Osteoblast (primary cell): ENCODE measurements around the gene HCFC1. TPM values are rescaled to one million over a fixed set of nuclear protein-coding genes. Genes with fewer than 3 reads are reported as not detected.

Experiments used
- DNase-seq: peaks from one replicate; pipeline ENCODE4 v3.0.0; 2011; ENCODE audit warnings: low spot score, mixed read lengths; ENCODE audit not compliant: insufficient read length; ENCODE audit errors: missing footprints
- H2AFZ ChIP-seq: 2 replicates; pipeline ENCODE4 v1.6.0; 2011; ENCODE audit warnings: mild to moderate bottlenecking, low read length
- H3K27ac ChIP-seq: 2 replicates; pipeline ENCODE4 v1.5.1; 2011; ENCODE audit warnings: mild to moderate bottlenecking, low read depth, low read length, moderate library complexity
- H3K27me3 ChIP-seq: 2 replicates; pipeline ENCODE4 v1.6.0; 2012; ENCODE audit warnings: mild to moderate bottlenecking, control low read depth, inconsistent platforms, low read length, moderate library complexity; ENCODE audit not compliant: insufficient read depth
- H3K36me3 ChIP-seq: 2 replicates; pipeline ENCODE4 v1.5.1; 2011; ENCODE audit warnings: mild to moderate bottlenecking, low read length, control low read depth, moderate library complexity; ENCODE audit not compliant: insufficient read depth
- H3K4me1 ChIP-seq: 2 replicates; pipeline ENCODE4 v1.5.1; 2011; ENCODE audit warnings: mild to moderate bottlenecking, low read length, control low read depth, moderate library complexity; ENCODE audit not compliant: insufficient read depth
- H3K4me2 ChIP-seq: 2 replicates; pipeline ENCODE4 v1.6.0; 2011; ENCODE audit warnings: mild to moderate bottlenecking, low read length; ENCODE audit not compliant: insufficient read depth
- H3K4me3 ChIP-seq: fragments of 200-600 bp; sonication (generic); 3 replicates; pipeline ENCODE4 v1.5.1; 2012; ENCODE audit warnings: mild to moderate bottlenecking, low read length, inconsistent platforms; ENCODE audit not compliant: insufficient read depth
- H3K79me2 ChIP-seq: 2 replicates; pipeline ENCODE4 v1.6.0; 2012; ENCODE audit warnings: mild to moderate bottlenecking, low read length, control low read depth, inconsistent platforms; ENCODE audit not compliant: insufficient read depth
- H3K9me3 ChIP-seq: 2 replicates; pipeline ENCODE4 v1.5.1; 2011; ENCODE audit warnings: low read depth, low read length, control low read depth
- H4K20me1 ChIP-seq: 2 replicates; pipeline ENCODE4 v1.6.0; 2012; ENCODE audit warnings: mild to moderate bottlenecking, low read length, control low read depth; ENCODE audit not compliant: insufficient read depth
- total RNA-seq: library from RNA; depleted of rRNA; stranded (reverse); fragments of >200 nt; gene quantifications from 2 replicates; pipeline ENCODE4 v1.2.3, GENCODE V29; 2012
- TF ChIP-seq, protein P1 (sequence below): IDR thresholded peaks from 2 replicates; pipeline ENCODE4 v1.5.1; 2011; ENCODE audit warnings: mild to moderate bottlenecking, low read depth, low read length, moderate library complexity; ENCODE audit errors: extremely low read depth

The HCFC1 gene
- total RNA-seq, 1 donor: 24.6 TPM

DNA sequence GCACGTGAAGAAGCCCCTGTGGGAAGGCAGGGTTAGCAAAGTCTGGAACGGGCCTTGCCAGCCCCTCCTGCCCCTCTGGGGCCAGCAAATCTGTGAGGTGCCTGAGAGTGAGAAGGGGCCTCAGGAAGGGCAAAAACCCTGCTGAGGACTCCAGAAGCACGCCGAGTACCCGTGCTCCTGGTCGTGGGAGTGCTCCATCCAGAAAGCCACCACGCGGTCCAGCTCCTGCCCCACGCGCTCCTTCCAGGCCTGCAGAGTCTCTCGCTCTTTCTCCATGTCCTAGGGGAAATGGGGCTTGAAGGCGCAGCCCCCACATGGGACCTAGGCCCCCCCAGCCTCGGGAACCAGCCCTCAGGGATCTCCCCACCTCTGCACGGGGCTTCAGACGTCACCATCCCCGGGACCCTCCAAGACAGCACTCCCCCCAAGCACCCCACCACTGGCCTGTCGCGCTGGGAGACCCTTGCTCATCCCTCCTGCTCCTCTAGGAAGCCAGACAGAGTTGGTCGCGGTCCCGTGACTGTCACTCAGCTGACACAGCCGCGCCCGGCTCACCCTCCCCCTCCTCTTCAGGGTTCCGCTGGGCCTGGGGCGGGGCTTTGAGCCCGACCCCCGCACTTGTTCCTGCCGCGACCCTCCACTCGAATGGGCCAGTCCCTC, 27.3 kb downstream of the HCFC1 start, which contains the start of gene RENBP:
Gene RENBP (minus strand): TSS at position 504 of the 660 bp plus-strand sequence. CDS start 33 bp downstream, at position 471.
- Histone ChIP-seq H3K36me3 (peaks cover under 1% of the 10 kb centered on the region), H4K20me1 (no peaks in the 10 kb centered on the region), H3K27me3 (peaks cover 5% of the 10 kb centered on the region), H2AFZ (peak within 1 kb of the TSS; percentile 47), H3K9me3 (no peaks in the 10 kb centered on the region), H3K79me2 (no peaks in the 10 kb centered on the region), H3K4me1 (no peaks in the 10 kb centered on the region), H3K27ac (no peak within 1 kb of the TSS), H3K4me2 (peak within 1 kb of the TSS; percentile 23), H3K4me3 (peak within 1 kb of the TSS; percentile 51)
- DNase-seq: no peak
- TF ChIP-seq, protein P1, sequence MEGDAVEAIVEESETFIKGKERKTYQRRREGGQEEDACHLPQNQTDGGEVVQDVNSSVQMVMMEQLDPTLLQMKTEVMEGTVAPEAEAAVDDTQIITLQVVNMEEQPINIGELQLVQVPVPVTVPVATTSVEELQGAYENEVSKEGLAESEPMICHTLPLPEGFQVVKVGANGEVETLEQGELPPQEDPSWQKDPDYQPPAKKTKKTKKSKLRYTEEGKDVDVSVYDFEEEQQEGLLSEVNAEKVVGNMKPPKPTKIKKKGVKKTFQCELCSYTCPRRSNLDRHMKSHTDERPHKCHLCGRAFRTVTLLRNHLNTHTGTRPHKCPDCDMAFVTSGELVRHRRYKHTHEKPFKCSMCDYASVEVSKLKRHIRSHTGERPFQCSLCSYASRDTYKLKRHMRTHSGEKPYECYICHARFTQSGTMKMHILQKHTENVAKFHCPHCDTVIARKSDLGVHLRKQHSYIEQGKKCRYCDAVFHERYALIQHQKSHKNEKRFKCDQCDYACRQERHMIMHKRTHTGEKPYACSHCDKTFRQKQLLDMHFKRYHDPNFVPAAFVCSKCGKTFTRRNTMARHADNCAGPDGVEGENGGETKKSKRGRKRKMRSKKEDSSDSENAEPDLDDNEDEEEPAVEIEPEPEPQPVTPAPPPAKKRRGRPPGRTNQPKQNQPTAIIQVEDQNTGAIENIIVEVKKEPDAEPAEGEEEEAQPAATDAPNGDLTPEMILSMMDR: no peak

DNA sequence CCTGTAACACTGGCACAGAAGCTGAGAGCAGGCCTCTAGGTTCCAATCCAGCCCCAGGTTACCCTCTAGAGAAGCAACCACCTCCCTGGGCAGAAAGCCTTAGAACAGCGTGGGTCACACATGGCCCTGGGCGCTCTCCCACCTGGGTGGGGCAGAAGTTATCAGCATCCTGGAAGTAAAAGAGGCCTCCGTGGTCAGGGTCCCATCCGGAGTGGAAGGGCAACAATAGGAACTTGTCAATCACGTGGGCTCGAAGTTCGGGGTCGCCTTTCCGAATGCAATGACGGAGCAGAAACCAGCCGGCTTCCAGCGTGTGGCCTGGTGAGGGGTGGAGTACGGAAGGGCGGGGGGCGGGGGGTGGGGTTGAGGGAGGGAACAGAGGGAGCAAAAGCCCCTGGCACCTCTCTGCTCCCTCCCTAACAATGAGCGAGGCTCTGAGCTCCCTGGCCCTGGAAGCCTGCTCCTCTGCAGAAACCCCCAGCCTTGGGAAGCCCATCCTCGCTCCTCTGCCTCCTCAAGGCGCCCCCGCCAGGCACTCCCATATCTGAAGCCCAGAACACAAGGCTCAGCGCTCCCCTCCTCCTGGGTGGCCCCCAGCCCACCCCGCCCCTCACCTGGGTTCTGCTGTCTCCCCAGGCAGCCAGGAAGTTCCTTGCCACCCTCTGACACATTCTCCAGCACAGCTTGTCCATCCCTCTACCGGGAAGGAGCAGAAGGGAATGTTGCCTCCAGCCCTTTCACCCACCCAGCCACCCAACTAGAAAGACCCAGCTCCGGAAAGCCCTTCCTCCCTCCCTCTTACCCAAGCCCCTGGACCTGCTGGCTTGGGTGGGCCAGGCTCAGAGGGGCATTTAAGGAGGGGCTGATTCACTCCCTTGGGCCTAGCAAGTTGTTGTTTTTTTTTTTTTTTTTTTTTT, 30.0 kb downstream of the HCFC1 start:
- Histone ChIP-seq H3K27me3 (peaks cover 5% of the 10 kb centered on the region), H3K4me2 (no peak overlapping the region), H3K4me1 (no peaks in the 10 kb centered on the region), H3K27ac (no peak overlapping the region), H4K20me1 (no peaks in the 10 kb centered on the region), H3K79me2 (no peaks in the 10 kb centered on the region), H3K9me3 (no peaks in the 10 kb centered on the region), H2AFZ (no peak overlapping the region), H3K36me3 (no peaks in the 10 kb centered on the region), H3K4me3 (no peak overlapping the region)
- TF ChIP-seq, protein P1: no peak
- DNase-seq: no peak

DNA sequence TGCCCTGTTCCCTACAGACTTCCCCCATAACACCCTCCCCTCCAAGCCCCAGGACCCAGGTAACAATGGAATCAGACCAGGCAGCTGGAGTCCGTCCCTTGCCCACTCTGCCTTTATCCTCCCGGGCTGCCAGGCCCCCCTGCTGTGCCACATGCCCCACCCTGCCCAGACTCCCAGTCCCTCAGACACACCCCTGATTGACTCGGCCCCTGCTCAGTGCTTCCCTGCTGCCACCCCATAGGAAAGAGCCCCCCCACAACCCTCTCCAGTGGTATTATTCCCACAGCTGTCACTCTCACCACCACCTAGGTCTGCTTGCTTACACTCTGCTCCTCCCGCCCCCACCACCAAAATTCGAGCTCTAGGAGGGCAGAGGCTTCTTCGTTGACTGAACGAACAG, 32.0 kb downstream of the HCFC1 start:
- no peak overlapping the region for H2AFZ ChIP-seq
- H3K4me1 ChIP-seq: no peaks in the 10 kb centered on the region
- no peaks in the 10 kb centered on the region for H3K9me3 ChIP-seq
- DNase-seq: no peak
- H3K27me3 ChIP-seq: peaks cover 5% of the 10 kb centered on the region
- H3K79me2 ChIP-seq: peaks cover under 1% of the 10 kb centered on the region
- TF ChIP-seq, protein P1: no peak
- no peak overlapping the region for H3K4me3 ChIP-seq
- no peaks in the 10 kb centered on the region for H3K36me3 ChIP-seq
- H3K27ac ChIP-seq: no peak overlapping the region
- H3K4me2 ChIP-seq: no peak overlapping the region
- no peaks in the 10 kb centered on the region for H4K20me1 ChIP-seq

DNA sequence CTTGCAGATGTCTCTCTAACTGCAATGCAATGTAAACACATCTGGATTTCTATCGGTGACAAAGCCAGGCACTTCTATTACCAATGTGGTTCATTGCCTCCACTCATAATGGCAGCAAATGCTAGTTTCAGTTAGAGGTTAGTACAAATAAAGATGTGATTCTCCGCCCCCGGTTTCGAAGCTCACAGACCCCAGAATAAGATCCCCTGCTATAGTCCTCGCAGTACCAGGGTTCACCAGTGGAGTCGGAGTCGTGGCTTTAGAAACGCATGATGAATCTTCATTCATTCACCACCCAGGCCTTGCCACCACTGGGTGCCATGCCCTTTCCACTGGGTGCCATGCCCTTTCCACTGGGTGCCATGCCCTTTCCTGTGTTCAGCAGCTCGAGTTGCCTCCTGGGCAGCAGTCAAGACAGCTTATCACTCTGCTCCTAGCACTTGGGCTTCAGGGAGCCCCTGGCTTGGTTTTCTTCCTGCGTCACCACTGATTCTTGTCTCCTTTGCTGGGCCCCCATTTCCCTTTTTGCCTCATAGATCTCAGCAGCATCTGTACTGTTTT, 33.3 kb downstream of the HCFC1 start:
- Histone ChIP-seq H3K4me2 (no peak overlapping the region), H2AFZ (no peak overlapping the region), H3K4me3 (no peak overlapping the region), H3K36me3 (no peaks in the 10 kb centered on the region), H4K20me1 (peaks cover 11% of the 10 kb centered on the region), H3K79me2 (peaks cover 13% of the 10 kb centered on the region), H3K9me3 (no peaks in the 10 kb centered on the region), H3K27ac (no peak overlapping the region), H3K27me3 (peaks cover 5% of the 10 kb centered on the region), H3K4me1 (peaks cover 7% of the 10 kb centered on the region)
- TF ChIP-seq, protein P1: no peak
- no peak for DNase-seq
